Adipose tissue (tissue), 3 donors: ENCODE data around the gene DHX58. TPM values are rescaled to one million over a fixed set of nuclear protein-coding genes. Genes with fewer than 3 reads are reported as not detected.
"Not testable (repeated sequence)": the region's sequence is repeated elsewhere in the genome, so short reads cannot be mapped to it uniquely, and the experiment has no call there.

Source experiments
- H3K27ac ChIP-seq: one replicate; pipeline ENCODE4 v1.5.1; 2013; ENCODE audit warnings: low read depth, low read length
- WGBS, 3 donors: extraction: QIAGEN DNeasy Blood & Tissue Kit; methylation state at CpG; one replicate each; pipeline ENCODE4 v1.1.7; 2013; 5-methylcytosine and 5-hydroxymethylcytosine counted together
- polyA plus RNA-seq, 3 donors: library from polyadenylated mRNA; stranded (reverse); fragments of 200-250 nt; gene quantifications; one replicate each; pipeline ENCODE4 v1.2.3, GENCODE V29; 2013
- donor health status: healthy with polysubstance abuse.
- donor health status: Bipolar disorder and iron deficiency.
- donor health status: healthy.

The DHX58 gene
- polyA plus RNA-seq, result 10 to 100 TPM in 1 of 3 donors, 1 to 10 TPM in 2; 6.2 to 17.4 (median 7.0) TPM

GRCh38 chr17:42112552-42113176, at the start of gene DHX58:
Gene DHX58 (minus strand): TSS chr17:42112714. CDS start chr17:42111892, 822 bp downstream.
- 0 to 2% (median 1%) methylated on average over 9 to 10 of the region's 10 CpGs for WGBS, 3 donors
- no peak within 1 kb of the TSS for H3K27ac ChIP-seq

DNA sequence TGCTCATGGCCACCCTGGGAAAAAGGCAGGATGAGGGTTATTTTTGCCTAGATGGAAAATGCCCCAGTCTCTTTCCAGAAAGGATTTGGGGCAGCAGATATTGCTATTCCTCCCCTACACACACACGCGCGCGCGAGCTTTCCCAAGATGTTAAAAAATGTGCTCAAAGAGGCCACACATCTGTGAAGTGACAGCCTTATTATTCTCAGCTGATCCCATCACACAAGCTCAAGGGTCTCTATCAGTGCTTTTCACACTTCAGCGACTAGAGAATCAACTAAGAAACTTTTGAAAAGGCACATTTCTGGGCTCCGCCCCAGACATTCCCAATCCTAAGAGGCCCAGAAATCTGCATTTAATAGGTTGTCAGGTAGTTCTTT, 48.0 kb upstream of the DHX58 start:
- no peak overlapping the region for H3K27ac ChIP-seq
- 91 to 94% (median 93%) methylated on average over 7 of the region's 7 CpGs for WGBS, 3 donors

DNA sequence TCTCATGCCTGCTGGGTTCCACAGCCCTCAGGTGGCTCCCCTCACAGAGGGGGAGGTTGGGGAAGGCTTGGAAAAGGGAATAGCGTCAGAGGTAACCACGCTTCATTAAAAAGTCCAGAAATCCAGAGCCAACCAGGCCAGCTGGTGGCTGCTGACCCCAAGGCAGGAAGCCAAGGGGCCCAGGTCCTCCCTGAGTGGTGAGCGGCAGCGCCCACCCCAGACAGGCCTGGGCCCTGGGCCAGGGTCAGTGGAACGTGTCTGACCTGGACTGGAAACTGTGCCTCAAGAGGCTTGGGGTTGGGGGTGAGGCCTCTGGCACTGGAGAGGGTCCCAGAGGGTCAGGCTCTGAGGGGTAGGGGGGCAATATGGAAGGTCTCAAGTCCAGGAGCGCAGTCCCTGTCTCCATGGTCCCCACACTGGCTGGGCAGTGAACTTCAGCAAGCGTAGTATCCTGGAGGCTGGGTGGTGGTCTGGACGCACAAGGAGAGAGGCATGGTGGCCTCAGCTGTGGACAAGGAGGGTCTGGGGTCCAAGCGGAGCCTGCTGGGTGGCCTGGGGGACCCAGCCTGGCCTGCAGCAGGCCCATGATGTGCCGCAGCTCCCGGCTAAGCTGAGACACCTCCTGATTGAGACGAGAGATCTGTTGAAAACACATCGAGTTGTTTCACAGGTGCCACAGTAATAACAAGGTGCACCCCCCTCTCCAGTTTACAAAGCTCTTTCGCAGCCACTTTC, 47.4 kb upstream of the DHX58 start:
- H3K27ac ChIP-seq, result no peak overlapping the region
- 75 to 79% (median 76%) methylated on average over 14 of the region's 14 CpGs for WGBS, 3 donors

- H3K27ac ChIP-seq, result no peak overlapping the region
- 41 to 45% (median 44%) methylated on average over 17 of the region's 17 CpGs for WGBS, 3 donors
Observed at GRCh38 chr17:42155614-42156045, 43.1 kb upstream of the DHX58 start.

- 6 to 8% (median 6%) methylated on average over 15 of the region's 15 CpGs for WGBS, 3 donors
- H3K27ac ChIP-seq, result no peak overlapping the region
Observed at GRCh38 chr17:42153919-42154742, 41.6 kb upstream of the DHX58 start.

- WGBS, 3 donors, result 87 to 90% (median 87%) methylated on average over 13 of the region's 13 CpGs
- no peak overlapping the region for H3K27ac ChIP-seq
Observed at GRCh38 chr17:42146911-42147607, 34.5 kb upstream of the DHX58 start.

DNA sequence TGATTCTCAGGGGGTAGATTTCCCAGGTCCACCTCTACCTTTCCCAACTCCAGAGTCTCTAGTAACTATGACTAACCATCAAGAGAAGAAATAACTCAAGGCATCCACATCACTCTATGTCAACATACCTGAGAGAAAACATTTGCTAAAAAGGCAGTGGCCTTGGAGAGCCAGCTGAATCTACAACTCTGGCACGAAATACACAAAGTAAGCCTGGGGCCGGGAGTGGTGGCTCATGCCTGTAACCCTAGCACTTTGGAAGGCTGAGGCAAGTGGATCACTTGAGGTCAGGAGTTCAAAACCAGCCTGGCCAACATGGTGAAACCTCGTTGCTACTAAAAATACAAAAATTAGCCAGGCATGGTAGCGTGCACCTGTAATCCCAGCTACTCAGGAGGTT, 30.6 kb upstream of the DHX58 start:
- H3K27ac ChIP-seq, result not testable (repeated sequence)

GRCh38 chr17:42142371-42142896, 29.9 kb upstream of the DHX58 start:
- 72 to 75% (median 75%) methylated on average over 7 of the region's 7 CpGs for WGBS, 3 donors
- H3K27ac ChIP-seq, result no peak overlapping the region

More for the DNA sequence above, 30.6 kb upstream of the DHX58 start:
- 54 to 93% (median 83%) methylated on average over 4 of the region's 4 CpGs for WGBS, 3 donors

DNA sequence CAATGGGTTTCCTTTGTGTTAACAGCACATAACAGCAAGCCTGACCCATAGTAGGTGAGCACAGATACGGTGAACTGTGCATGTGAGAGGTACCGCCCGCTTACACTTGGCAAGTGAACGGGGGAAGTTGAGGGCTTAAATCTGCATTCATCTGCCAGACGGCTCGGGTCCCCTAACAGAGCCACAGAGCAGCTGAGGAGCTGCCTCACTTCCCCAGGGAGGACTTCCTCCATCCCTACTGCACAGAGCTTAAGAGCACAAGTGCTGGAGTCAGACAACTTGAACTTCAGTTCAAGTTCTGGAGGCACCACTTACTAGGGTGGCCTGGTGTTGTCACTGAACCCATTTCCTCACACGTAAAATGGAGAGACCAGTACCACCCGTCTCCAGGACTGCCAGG, 28.9 kb upstream of the DHX58 start:
- 62 to 73% (median 64%) methylated on average over 8 of the region's 8 CpGs for WGBS, 3 donors
- H3K27ac ChIP-seq, result no peak overlapping the region

DNA sequence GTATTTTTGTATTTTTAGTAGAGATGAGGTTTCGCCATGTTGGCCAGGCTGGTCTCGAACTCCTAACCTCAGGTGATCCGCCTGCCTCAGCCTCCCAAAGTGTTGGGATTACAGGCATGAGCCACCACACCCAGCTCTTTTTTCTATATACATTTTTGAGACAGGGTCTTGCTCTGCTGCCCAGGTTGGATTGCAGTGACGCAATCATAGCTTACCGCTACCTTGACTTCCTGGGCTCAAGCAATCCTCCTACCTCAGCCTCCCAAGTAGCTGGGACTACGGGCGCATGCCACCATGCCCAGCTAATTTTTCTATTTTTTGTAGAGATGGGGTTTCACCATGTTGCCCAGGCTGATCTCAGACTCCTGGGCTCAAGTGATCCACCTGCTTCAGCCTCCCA, 28.2 kb upstream of the DHX58 start:
- H3K27ac ChIP-seq, result not testable (repeated sequence)
- 95 to 96% (median 95%) methylated on average over 7 of the region's 7 CpGs for WGBS, 3 donors

DNA sequence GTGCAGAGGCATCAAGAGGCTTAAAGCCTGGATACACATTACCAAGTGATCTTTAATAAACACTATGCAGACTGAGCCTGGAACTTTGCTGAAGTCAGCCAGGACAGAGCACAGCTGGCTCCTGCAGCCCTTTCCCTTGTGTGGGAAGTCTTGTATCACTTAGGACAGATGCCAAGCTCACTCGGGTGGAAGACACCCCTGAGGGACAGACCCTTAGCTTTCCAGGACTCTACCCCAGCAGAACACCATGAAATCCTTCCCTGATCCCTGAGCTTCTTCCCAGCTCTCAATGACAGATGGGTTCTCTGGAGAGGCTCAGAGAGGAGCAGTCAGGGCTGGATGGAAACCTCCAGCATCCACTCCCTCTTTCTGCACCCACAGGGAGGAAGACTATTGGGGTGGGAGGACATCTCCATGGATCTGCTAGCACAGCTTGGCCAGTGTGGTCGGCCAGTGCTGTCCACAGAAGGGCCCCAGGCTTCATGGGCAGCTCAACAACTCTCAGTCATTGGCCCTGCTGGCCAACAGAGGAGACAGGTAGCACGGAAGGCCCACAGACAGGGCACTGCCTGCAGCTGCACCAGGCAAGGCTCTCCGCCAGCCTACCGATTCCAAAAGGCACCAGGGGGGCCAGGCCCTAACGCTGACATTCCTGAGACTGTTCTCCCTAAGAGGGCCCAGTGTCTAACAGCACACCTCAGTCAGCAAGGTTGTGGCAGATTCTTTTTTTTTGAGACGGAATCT, 26.4 kb upstream of the DHX58 start:
- 51 to 69% (median 65%) methylated on average over 7 of the region's 7 CpGs for WGBS, 3 donors
- no peak overlapping the region for H3K27ac ChIP-seq

- H3K27ac ChIP-seq, result no peak overlapping the region
- 52 to 77% (median 75%) methylated on average over 3 of the region's 3 CpGs for WGBS, 3 donors
Observed at GRCh38 chr17:42136654-42137051, 24.1 kb upstream of the DHX58 start.

- no peak overlapping the region for H3K27ac ChIP-seq
- WGBS, 3 donors, result 22 to 39% (median 36%) methylated on average over 15 of the region's 15 CpGs
Observed at GRCh38 chr17:42135664-42136653, 23.4 kb upstream of the DHX58 start.

DNA sequence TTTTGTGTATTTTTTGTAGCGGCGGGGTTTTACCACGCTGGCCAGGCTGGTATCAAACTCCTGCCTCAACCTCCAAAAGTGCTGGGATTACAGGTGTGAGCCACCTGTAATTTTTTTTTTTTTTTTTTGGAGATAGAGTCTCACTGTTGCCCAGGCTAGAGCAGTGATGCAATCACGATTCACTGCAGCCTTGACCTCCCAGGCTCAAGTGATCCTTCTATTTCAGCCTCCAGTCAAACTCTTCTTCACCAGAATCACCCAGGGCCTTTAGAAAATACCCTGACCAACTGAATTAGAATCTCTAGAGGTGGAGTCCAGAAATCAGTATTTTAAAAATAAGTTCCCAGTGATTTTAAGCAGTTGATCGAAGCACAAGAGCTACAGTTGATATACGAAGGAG, 22.6 kb upstream of the DHX58 start:
- H3K27ac ChIP-seq, result no peak overlapping the region
- 72 to 83% (median 80%) methylated on average over 6 of the region's 6 CpGs for WGBS, 3 donors

GRCh38 chr17:42133461-42134041, 21.0 kb upstream of the DHX58 start:
- H3K27ac ChIP-seq, result peak overlapping the region; percentile 75

DNA sequence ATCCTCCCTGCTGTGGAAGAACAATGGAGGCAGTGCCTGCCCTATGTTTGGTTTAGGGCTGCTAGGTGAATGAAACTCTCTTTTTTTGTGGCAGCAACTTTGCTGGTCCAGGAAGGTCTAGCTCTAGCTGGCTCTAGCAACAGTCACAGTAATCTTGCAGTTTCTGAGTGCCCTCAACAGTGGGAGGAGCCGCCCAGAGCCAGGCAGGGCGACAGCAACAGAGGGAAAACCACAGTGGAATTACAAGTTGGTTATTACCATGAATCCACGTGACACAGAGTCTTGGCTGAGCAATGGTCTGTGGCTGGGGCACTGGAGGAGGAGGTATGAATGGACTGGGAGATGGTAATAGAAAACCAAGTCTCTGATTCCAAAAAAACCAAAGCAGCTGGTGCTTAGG, 20.4 kb upstream of the DHX58 start:
- WGBS, 3 donors, result 14 to 34% (median 25%) methylated on average over 3 of the region's 3 CpGs
- no peak overlapping the region for H3K27ac ChIP-seq

More at GRCh38 chr17:42133461-42134041, 21.0 kb upstream of the DHX58 start:
- 20 to 37% (median 36%) methylated on average over 4 of the region's 4 CpGs for WGBS, 3 donors
